EL (cell line): ENCODE results near the gene KCNC2.
"Not testable (repeated sequence)": the region's sequence is repeated elsewhere in the genome, so short reads cannot be mapped to it uniquely, and the experiment has no call there.

Source experiments
- DNase-seq: peaks from one replicate; pipeline ENCODE4 v3.0.0-alpha.2; 2016

The KCNC2 gene

GRCh38 chr12:75209812-75210138, at the start of gene KCNC2:
Gene KCNC2 (minus strand): TSS chr12:75209839.
- no peak for DNase-seq

- no peak for DNase-seq
Measured at GRCh38 chr12:75259143-75259542, 49.5 kb upstream of the KCNC2 start.

- DNase-seq, result no peak
Measured at GRCh38 chr12:75257510-75257909, 47.9 kb upstream of the KCNC2 start.

- DNase-seq, result no peak
Measured at GRCh38 chr12:75245108-75245507, 35.5 kb upstream of the KCNC2 start.

GRCh38 chr12:75239987-75240386, 30.3 kb upstream of the KCNC2 start:
- DNase-seq, result no peak

- DNase-seq, result peak; percentile 32
Measured at GRCh38 chr12:75236206-75236605, 26.6 kb upstream of the KCNC2 start.

GRCh38 chr12:75227132-75227531, 17.5 kb upstream of the KCNC2 start:
- no peak for DNase-seq

GRCh38 chr12:75212072-75212471, 2.4 kb upstream of the KCNC2 start:
- no peak for DNase-seq

GRCh38 chr12:75208856-75209811, 505 bp downstream of the KCNC2 start:
- peak; percentile 25 for DNase-seq

GRCh38 chr12:75207338-75208083, 2.1 kb downstream of the KCNC2 start:
- DNase-seq, result no peak

GRCh38 chr12:75205558-75205957, 4.1 kb downstream of the KCNC2 start:
- no peak for DNase-seq

- DNase-seq, result no peak
Measured at GRCh38 chr12:75196865-75197264, 12.8 kb downstream of the KCNC2 start.

- DNase-seq, result no peak
Measured at GRCh38 chr12:75196408-75196807, 13.2 kb downstream of the KCNC2 start.

GRCh38 chr12:75194250-75194649, 15.4 kb downstream of the KCNC2 start:
- DNase-seq, result no peak

- no peak for DNase-seq
Measured at GRCh38 chr12:75192196-75192595, 17.4 kb downstream of the KCNC2 start.

- DNase-seq, result no peak
Measured at GRCh38 chr12:75190846-75191245, 18.8 kb downstream of the KCNC2 start.

GRCh38 chr12:75185881-75186280, 23.8 kb downstream of the KCNC2 start:
- DNase-seq, result not testable (repeated sequence)

GRCh38 chr12:75184516-75184915, 25.1 kb downstream of the KCNC2 start:
- DNase-seq, result no peak

- DNase-seq, result no peak
Measured at GRCh38 chr12:75183967-75184366, 25.7 kb downstream of the KCNC2 start.

GRCh38 chr12:75177997-75178396, 31.6 kb downstream of the KCNC2 start:
- peak; percentile 86 for DNase-seq

- no peak for DNase-seq
Measured at GRCh38 chr12:75172611-75173010, 37.0 kb downstream of the KCNC2 start.

- DNase-seq, result no peak
Measured at GRCh38 chr12:75170640-75171185, 38.9 kb downstream of the KCNC2 start.

- DNase-seq, result no peak
Measured at GRCh38 chr12:75162845-75163244, 46.8 kb downstream of the KCNC2 start.

- DNase-seq, result no peak
Measured at GRCh38 chr12:75161488-75161887, 48.2 kb downstream of the KCNC2 start.
